Pancreas (tissue), 10 donors: ENCODE data around the gene TBC1D25. TPM values are rescaled to one million over a fixed set of nuclear protein-coding genes. Genes with fewer than 3 reads are reported as not detected.
A peak's percentile ranks its signal among the peaks of the same experiment; 100 is the strongest.

Experiments used
- ATAC-seq, 4 donors: fragments of 200-7000 bp; cut with Tn5 transposase; one replicate each; pipeline versions ENCODE4 v1.8.0 to v1.9.1; 2020; ENCODE audit warnings: mild to moderate bottlenecking in 4 of 4, moderate library complexity in 4 of 4
- DNase-seq, 6 donors: peaks; one replicate each; pipeline ENCODE4 v3.0.0-alpha.2; 2020
- FAIRE-seq: peaks from 2 replicates; lab custom pipeline; 2012; peaks lifted over from hg19 to GRCh38; lab: Jason Lieb, UNC
- H3K27ac ChIP-seq, 4 donors: fragments of 200-600 bp; sonication (generic); 1 replicate in 3 of 4; 2 replicates in 1 of 4; pipeline versions ENCODE4 v1.5.0 to v1.8.0; 2020
- H3K27me3 ChIP-seq, 4 donors: fragments of 200-600 bp; one replicate each; pipeline ENCODE4 v1.8.0; 2021
- H3K36me3 ChIP-seq, 3 donors: fragments of 200-600 bp; sonication (generic) in 1 of 3; one replicate each; pipeline versions ENCODE4 v1.5.0 to v1.8.0; 2020 to 2021
- H3K4me1 ChIP-seq, 3 donors: fragments of 200-600 bp; one replicate each; pipeline ENCODE4 v1.8.0; 2021
- H3K4me3 ChIP-seq, 4 donors: fragments of 200-600 bp; sonication (generic) in 2 of 4; one replicate each; pipeline versions ENCODE4 v1.5.0 to v1.8.0; 2020 to 2021
- H3K9me3 ChIP-seq, 4 donors: fragments of 200-600 bp; one replicate each; pipeline ENCODE4 v1.8.0; 2021
- WGBS, 2 donors: extraction: QIAGEN DNeasy Blood & Tissue Kit; methylation state at CpG; one replicate each; pipeline ENCODE4 v1.1.7; 2013; 5-methylcytosine and 5-hydroxymethylcytosine counted together
- intact Hi-C, 3 donors: fragments of 100-400 bp; cut with DNase I; formaldehyde crosslinking; loops; one replicate each; pipeline versions ENCODE4 v1.11.1 to v1.14.2; 2022
- polyA plus RNA-seq, 2 donors: library from polyadenylated mRNA; stranded (reverse); fragments of 200-250 nt; gene quantifications; one replicate each; pipeline ENCODE4 v1.2.3, GENCODE V29; 2013
- total RNA-seq, 6 donors: library from RNA; stranded (reverse); fragmentation: NEBNext Ultra II Directional in 4 of 6; extraction: Animal tissue kit (Norgen Biotek cat#: 25700) in 4 of 6; gene quantifications; one replicate each; pipeline versions ENCODE4 v1.2.1 to v1.2.4, GENCODE V29; 2021 to 2023
- TF ChIP-seq, protein P1 (sequence below), 4 donors: fragments of 200-600 bp; sonication (generic) in 3 of 4; IDR thresholded peaks; one replicate each; pipeline versions ENCODE4 v1.5.0 to v1.8.0; 2021; ENCODE audit warnings: antibody characterized with exemption in 4 of 4
- donor health status: healthy with polysubstance abuse.
- donor health status: DM: no; HTN: no; CAD: no; lungs with moderate emphysema.
- donor health status: DM: no; HTN: no; CAD: no.
- donor health status: control.
- donor health status: control.
- donor health status: Bipolar disorder and iron deficiency.
- donor health status: DM: yes; HTN: yes; CAD: no.
- donor health status: DM: no; HTN: no; CAD: no.
- donor health status: DM: no; HTN: no; CAD: no.
- donor health status: DM: yes; HTN: yes; CAD: no.

Gene TBC1D25
- total and polyA plus RNA-seq, 8 donors = 4.4 to 9.9 (median 5.5) TPM

DNA sequence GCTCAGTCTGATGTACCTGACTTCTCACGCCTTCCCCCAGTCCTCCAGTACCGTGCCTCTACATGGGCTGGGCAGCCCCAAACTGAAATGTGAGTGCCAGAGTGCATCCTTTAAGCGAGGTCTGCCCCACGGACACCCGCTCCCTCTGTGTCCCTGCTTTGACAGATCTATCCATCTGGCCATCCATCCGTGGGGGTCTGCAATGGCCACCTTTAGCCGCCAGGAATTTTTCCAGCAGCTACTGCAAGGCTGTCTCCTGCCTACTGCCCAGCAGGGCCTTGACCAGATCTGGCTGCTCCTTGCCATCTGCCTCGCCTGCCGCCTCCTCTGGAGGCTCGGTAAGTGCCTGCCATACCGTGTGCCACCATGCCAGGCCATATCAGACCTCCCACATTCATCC lies 29.9 kb upstream of the TBC1D25 start:
- H3K4me3 ChIP-seq = peak overlapping the region in 2 of 4 donors; percentile 53 to 59
- 58 to 63% methylated on average over 11 of the region's 11 CpGs for WGBS, 2 donors
- ATAC-seq = peak in 1 of 4 donors; percentile 7

DNA sequence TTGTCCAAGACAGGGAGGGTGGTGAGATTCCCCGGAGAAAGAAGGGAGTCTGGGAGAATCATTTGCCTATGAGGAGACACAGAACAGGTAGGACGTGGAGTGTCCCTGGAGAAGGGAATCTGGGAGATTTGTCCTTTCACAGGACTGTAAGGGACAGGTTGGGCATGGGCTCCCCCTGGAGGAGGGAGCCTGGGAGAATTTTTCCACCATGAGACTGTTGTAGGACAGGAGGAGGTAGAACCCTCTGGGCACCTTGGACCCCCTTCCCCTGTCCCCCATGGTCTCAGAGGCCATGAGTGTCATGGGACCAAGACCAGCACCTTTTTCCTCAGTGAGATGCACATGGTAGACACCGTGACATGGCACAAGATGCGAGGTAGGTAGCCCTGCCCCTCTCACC lies 28.0 kb upstream of the TBC1D25 start:
- Histone ChIP-seq H3K9me3 (no peaks in the 10 kb centered on the region), H3K36me3 (no peaks in the 10 kb centered on the region), H3K27ac (no peak overlapping the region), H3K4me1 (no peaks in the 10 kb centered on the region), H3K4me3 (no peak overlapping the region), H3K27me3 (no peaks in the 10 kb centered on the region)
- intact Hi-C loops = no loop called here
- ATAC-seq (peak in 2 of 4 donors; percentile 27 to 37), FAIRE-seq (no peak), DNase-seq (peak in 1 of 6 donors; percentile 37)
- WGBS, 2 donors = 40 to 48% methylated on average over 4 of the region's 4 CpGs
- TF ChIP-seq, protein P1, sequence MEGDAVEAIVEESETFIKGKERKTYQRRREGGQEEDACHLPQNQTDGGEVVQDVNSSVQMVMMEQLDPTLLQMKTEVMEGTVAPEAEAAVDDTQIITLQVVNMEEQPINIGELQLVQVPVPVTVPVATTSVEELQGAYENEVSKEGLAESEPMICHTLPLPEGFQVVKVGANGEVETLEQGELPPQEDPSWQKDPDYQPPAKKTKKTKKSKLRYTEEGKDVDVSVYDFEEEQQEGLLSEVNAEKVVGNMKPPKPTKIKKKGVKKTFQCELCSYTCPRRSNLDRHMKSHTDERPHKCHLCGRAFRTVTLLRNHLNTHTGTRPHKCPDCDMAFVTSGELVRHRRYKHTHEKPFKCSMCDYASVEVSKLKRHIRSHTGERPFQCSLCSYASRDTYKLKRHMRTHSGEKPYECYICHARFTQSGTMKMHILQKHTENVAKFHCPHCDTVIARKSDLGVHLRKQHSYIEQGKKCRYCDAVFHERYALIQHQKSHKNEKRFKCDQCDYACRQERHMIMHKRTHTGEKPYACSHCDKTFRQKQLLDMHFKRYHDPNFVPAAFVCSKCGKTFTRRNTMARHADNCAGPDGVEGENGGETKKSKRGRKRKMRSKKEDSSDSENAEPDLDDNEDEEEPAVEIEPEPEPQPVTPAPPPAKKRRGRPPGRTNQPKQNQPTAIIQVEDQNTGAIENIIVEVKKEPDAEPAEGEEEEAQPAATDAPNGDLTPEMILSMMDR (IDR thresholded peaks at IDR 0.05) = peak in 1 of 4 donors; percentile 12

More for the DNA sequence above, 29.9 kb upstream of the TBC1D25 start:
- FAIRE-seq (no peak), DNase-seq (no peak)
- Histone ChIP-seq H3K9me3 (no peaks in the 10 kb centered on the region), H3K27me3 (no peaks in the 10 kb centered on the region), H3K4me1 (no peaks in the 10 kb centered on the region), H3K36me3 (no peaks in the 10 kb centered on the region), H3K27ac (no peak overlapping the region)
- TF ChIP-seq, protein P1 (IDR thresholded peaks at IDR 0.05) = no peak
- intact Hi-C loops = no loop called here

DNA sequence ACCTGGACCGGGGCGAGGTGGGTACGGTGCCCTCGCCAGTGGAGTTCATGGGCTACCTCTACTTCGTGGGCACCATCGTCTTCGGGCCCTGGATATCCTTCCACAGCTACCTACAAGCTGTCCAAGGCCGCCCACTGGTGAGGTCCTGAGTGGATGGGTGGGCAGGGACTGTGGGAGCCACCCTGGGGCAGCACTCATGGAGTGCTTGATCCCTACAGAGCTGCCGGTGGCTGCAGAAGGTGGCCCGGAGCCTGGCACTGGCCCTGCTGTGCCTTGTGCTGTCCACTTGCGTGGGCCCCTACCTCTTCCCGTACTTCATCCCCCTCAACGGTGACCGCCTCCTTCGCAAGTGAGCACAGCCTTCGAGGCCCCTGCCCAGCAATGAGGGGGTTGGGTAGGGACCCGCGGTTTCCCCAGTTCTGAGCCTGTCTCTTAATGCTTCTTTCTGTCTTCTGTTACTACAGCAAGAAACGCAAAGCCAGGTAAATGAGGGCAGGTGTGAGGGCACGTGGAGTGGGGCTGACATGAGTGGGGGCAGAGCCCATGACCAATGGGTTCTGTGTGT lies 27.1 kb upstream of the TBC1D25 start:
- no peak overlapping the region for H3K27ac ChIP-seq
- H3K4me1 ChIP-seq = no peaks in the 10 kb centered on the region
- 81 to 89% methylated on average over 20 of the region's 20 CpGs for WGBS, 2 donors
- no peak overlapping the region for H3K4me3 ChIP-seq
- ATAC-seq (no peak), DNase-seq (no peak), FAIRE-seq (no peak)
- H3K36me3 ChIP-seq = no peaks in the 10 kb centered on the region
- H3K9me3 ChIP-seq = no peaks in the 10 kb centered on the region
- TF ChIP-seq, protein P1 (IDR thresholded peaks at IDR 0.05) = no peak
- H3K27me3 ChIP-seq = no peaks in the 10 kb centered on the region
- intact Hi-C loops = no loop called here

DNA sequence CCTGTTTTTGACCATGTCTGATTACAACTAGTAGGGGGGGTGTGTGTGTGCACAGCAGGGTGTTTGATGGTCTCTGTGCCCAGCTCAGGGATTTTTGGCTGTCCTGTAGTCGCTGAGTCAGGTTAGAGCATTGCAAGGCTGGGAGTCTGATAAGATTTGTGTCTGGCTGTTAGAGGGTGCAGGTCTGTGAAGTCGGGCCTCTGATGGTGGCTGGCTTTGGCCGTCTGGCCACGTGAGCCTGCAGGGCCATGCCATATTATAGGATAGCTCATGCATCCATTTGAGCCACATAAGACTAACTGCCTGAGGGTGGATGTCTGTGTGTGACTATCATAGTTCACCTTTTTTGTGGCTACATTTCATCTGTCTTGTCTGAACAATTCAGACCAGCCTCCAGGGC lies 25.8 kb upstream of the TBC1D25 start:
- H3K9me3 ChIP-seq = no peaks in the 10 kb centered on the region
- no peak overlapping the region for H3K27ac ChIP-seq
- no peaks in the 10 kb centered on the region for H3K4me1 ChIP-seq
- 67 to 85% methylated on average over 4 of the region's 4 CpGs for WGBS, 2 donors
- intact Hi-C loops = no loop called here
- H3K36me3 ChIP-seq = no peaks in the 10 kb centered on the region
- DNase-seq (no peak), FAIRE-seq (no peak), ATAC-seq (no peak)
- TF ChIP-seq, protein P1 (IDR thresholded peaks at IDR 0.05) = no peak
- H3K4me3 ChIP-seq = no peak overlapping the region
- no peaks in the 10 kb centered on the region for H3K27me3 ChIP-seq

DNA sequence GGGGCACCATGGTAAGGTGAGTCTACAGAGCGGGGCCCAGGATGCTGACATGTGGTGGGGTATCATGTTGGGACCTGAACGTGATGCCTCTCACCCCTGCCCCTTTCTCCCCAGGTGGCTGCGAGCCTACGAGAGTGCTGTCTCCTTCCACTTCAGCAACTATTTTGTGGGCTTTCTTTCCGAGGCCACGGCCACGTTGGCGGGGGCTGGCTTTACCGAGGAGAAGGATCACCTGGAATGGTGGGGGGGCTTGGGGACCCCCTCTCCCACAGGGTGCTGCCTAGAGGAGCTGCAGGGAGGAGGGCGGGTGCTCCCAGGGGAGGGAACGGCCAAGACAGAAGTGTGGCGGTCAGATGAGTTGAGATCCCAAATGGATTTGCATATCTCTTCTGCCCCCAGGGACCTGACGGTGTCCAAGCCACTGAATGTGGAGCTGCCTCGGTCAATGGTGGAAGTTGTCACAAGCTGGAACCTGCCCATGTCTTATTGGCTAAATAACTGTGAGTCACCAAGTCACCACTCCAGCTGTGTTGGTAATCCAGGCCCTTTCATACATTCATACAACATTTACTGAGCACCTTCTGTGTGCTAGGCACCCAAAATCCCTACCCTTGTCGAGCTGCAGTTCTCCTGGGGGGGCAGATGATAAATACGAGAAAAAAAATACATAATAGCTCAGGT lies 25.2 kb upstream of the TBC1D25 start:
- H3K9me3 ChIP-seq = no peaks in the 10 kb centered on the region
- TF ChIP-seq, protein P1 (IDR thresholded peaks at IDR 0.05) = no peak
- no peak for ATAC-seq
- H3K36me3 ChIP-seq = no peaks in the 10 kb centered on the region
- 70 to 88% methylated on average over 16 of the region's 16 CpGs for WGBS, 2 donors
- FAIRE-seq = no peak
- no peaks in the 10 kb centered on the region for H3K4me1 ChIP-seq
- intact Hi-C loops = no loop called here
- no peak overlapping the region for H3K4me3 ChIP-seq
- no peak for DNase-seq
- H3K27ac ChIP-seq = no peak overlapping the region
- no peaks in the 10 kb centered on the region for H3K27me3 ChIP-seq
